ENCODE results near the gene SPATA21. TPM values are rescaled to one million over a fixed set of nuclear protein-coding genes. Genes with fewer than 3 reads are reported as not detected.
"Not testable (repeated sequence)": the region's sequence is repeated elsewhere in the genome, so short reads cannot be mapped to it uniquely, and the experiment has no call there.

SPATA21 gene
- total RNA-seq: 0.10 TPM

GRCh38 chr1:16436946-16437474, at the start of gene SPATA21:
TSS of gene SPATA21 (minus strand) at chr1:16437424. CDS start at chr1:16431371, 6,053 bp downstream.
- Histone ChIP-seq H3K9me3 (ENCODE audit: low read depth, low read length) (no peaks in the 10 kb centered on the region), H3K4me3 (ENCODE audit: low read length) (no peak within 1 kb of the TSS), H3K27me3 (ENCODE audit: insufficient read depth, low read length) (no peaks in the 10 kb centered on the region), H3K4me1 (ENCODE audit: insufficient read depth, low read length) (peaks cover 14% of the 10 kb centered on the region)

- not testable (repeated sequence) for H3K4me3 ChIP-seq (ENCODE audit: low read length); H3K4me1 ChIP-seq (ENCODE audit: insufficient read depth, low read length); H3K27me3 ChIP-seq (ENCODE audit: insufficient read depth, low read length); H3K9me3 ChIP-seq (ENCODE audit: low read depth, low read length)
Measured at GRCh38 chr1:16487011-16487410, 49.8 kb upstream of the SPATA21 start.

- not testable (repeated sequence) for H3K4me3 ChIP-seq (ENCODE audit: low read length)
Measured at GRCh38 chr1:16486316-16486715, 49.1 kb upstream of the SPATA21 start.

GRCh38 chr1:16484931-16485330, 47.7 kb upstream of the SPATA21 start:
- Histone ChIP-seq H3K4me1 (ENCODE audit: insufficient read depth, low read length) (no peaks in the 10 kb centered on the region), H3K4me3 (ENCODE audit: low read length) (no peak overlapping the region), H3K9me3 (ENCODE audit: low read depth, low read length) (no peaks in the 10 kb centered on the region), H3K27me3 (ENCODE audit: insufficient read depth, low read length) (no peaks in the 10 kb centered on the region)

More at GRCh38 chr1:16486316-16486715, 49.1 kb upstream of the SPATA21 start:
- not testable (repeated sequence) for H3K9me3 ChIP-seq (ENCODE audit: low read depth, low read length); H3K27me3 ChIP-seq (ENCODE audit: insufficient read depth, low read length); H3K4me1 ChIP-seq (ENCODE audit: insufficient read depth, low read length)

- no peak overlapping the region for H3K4me3 ChIP-seq (ENCODE audit: low read length)
- H3K4me1 ChIP-seq (ENCODE audit: insufficient read depth, low read length): no peaks in the 10 kb centered on the region
- no peaks in the 10 kb centered on the region for H3K9me3 ChIP-seq (ENCODE audit: low read depth, low read length)
- no peaks in the 10 kb centered on the region for H3K27me3 ChIP-seq (ENCODE audit: insufficient read depth, low read length)
Measured at GRCh38 chr1:16484501-16484835, 47.2 kb upstream of the SPATA21 start.

GRCh38 chr1:16483639-16484500, 46.6 kb upstream of the SPATA21 start:
- H3K27me3 ChIP-seq (ENCODE audit: insufficient read depth, low read length); H3K4me1 ChIP-seq (ENCODE audit: insufficient read depth, low read length); H3K4me3 ChIP-seq (ENCODE audit: low read length); H3K9me3 ChIP-seq (ENCODE audit: low read depth, low read length): not testable (repeated sequence)

- H3K27me3 ChIP-seq (ENCODE audit: insufficient read depth, low read length): not testable (repeated sequence)
Measured at GRCh38 chr1:16483146-16483545, 45.9 kb upstream of the SPATA21 start.

GRCh38 chr1:16478091-16478490, 40.9 kb upstream of the SPATA21 start:
- Histone ChIP-seq H3K9me3 (ENCODE audit: low read depth, low read length) (no peaks in the 10 kb centered on the region), H3K27me3 (ENCODE audit: insufficient read depth, low read length) (no peaks in the 10 kb centered on the region), H3K4me1 (ENCODE audit: insufficient read depth, low read length) (no peaks in the 10 kb centered on the region), H3K4me3 (ENCODE audit: low read length) (no peak overlapping the region)

More at GRCh38 chr1:16483146-16483545, 45.9 kb upstream of the SPATA21 start:
- H3K4me1 ChIP-seq (ENCODE audit: insufficient read depth, low read length); H3K9me3 ChIP-seq (ENCODE audit: low read depth, low read length); H3K4me3 ChIP-seq (ENCODE audit: low read length): not testable (repeated sequence)

- not testable (repeated sequence) for H3K27me3 ChIP-seq (ENCODE audit: insufficient read depth, low read length); H3K9me3 ChIP-seq (ENCODE audit: low read depth, low read length); H3K4me1 ChIP-seq (ENCODE audit: insufficient read depth, low read length); H3K4me3 ChIP-seq (ENCODE audit: low read length)
Measured at GRCh38 chr1:16475771-16476770, 38.8 kb upstream of the SPATA21 start.

- H3K4me1 ChIP-seq (ENCODE audit: insufficient read depth, low read length); H3K9me3 ChIP-seq (ENCODE audit: low read depth, low read length); H3K4me3 ChIP-seq (ENCODE audit: low read length); H3K27me3 ChIP-seq (ENCODE audit: insufficient read depth, low read length): not testable (repeated sequence)
Measured at GRCh38 chr1:16474891-16475290, 37.7 kb upstream of the SPATA21 start.

GRCh38 chr1:16474166-16474800, 37.1 kb upstream of the SPATA21 start:
- no peaks in the 10 kb centered on the region for H3K27me3 ChIP-seq (ENCODE audit: insufficient read depth, low read length)
- H3K4me3 ChIP-seq (ENCODE audit: low read length): no peak overlapping the region
- H3K4me1 ChIP-seq (ENCODE audit: insufficient read depth, low read length): no peaks in the 10 kb centered on the region
- no peaks in the 10 kb centered on the region for H3K9me3 ChIP-seq (ENCODE audit: low read depth, low read length)

GRCh38 chr1:16468558-16468957, 31.3 kb upstream of the SPATA21 start:
- Histone ChIP-seq H3K4me3 (ENCODE audit: low read length) (no peak overlapping the region), H3K9me3 (ENCODE audit: low read depth, low read length) (no peaks in the 10 kb centered on the region)

GRCh38 chr1:16464917-16465625, 27.8 kb upstream of the SPATA21 start:
- no peak overlapping the region for H3K4me3 ChIP-seq (ENCODE audit: low read length)
- H3K9me3 ChIP-seq (ENCODE audit: low read depth, low read length): no peaks in the 10 kb centered on the region
- no peaks in the 10 kb centered on the region for H3K4me1 ChIP-seq (ENCODE audit: insufficient read depth, low read length)
- no peaks in the 10 kb centered on the region for H3K27me3 ChIP-seq (ENCODE audit: insufficient read depth, low read length)

More at GRCh38 chr1:16468558-16468957, 31.3 kb upstream of the SPATA21 start:
- Histone ChIP-seq H3K4me1 (ENCODE audit: insufficient read depth, low read length) (no peaks in the 10 kb centered on the region), H3K27me3 (ENCODE audit: insufficient read depth, low read length) (no peaks in the 10 kb centered on the region)

GRCh38 chr1:16462773-16463330, 25.6 kb upstream of the SPATA21 start:
- Histone ChIP-seq H3K4me1 (ENCODE audit: insufficient read depth, low read length) (no peaks in the 10 kb centered on the region), H3K4me3 (ENCODE audit: low read length) (no peak overlapping the region), H3K27me3 (ENCODE audit: insufficient read depth, low read length) (no peaks in the 10 kb centered on the region), H3K9me3 (ENCODE audit: low read depth, low read length) (no peaks in the 10 kb centered on the region)
